Mucosa of stomach (tissue), 1 donor: ENCODE data around the gene YRDC.

ENCODE experiments used
- H3K27me3 ChIP-seq: one replicate; pipeline ENCODE4 v1.7.0; 2013; ENCODE audit warnings: mild to moderate bottlenecking, low read length; ENCODE audit not compliant: control insufficient read depth, insufficient read depth
- H3K36me3 ChIP-seq: one replicate; pipeline ENCODE4 v1.7.0; 2013; ENCODE audit warnings: low read length; ENCODE audit not compliant: control insufficient read depth, insufficient read depth
- H3K4me1 ChIP-seq: one replicate; pipeline ENCODE4 v1.7.0; 2013; ENCODE audit warnings: mild to moderate bottlenecking, low read length; ENCODE audit not compliant: control insufficient read depth, insufficient read depth
- H3K4me3 ChIP-seq: one replicate; pipeline ENCODE4 v1.7.0; 2013; ENCODE audit warnings: low read length
- H3K9ac ChIP-seq: one replicate; pipeline ENCODE4 v1.7.0; 2013; ENCODE audit warnings: mild to moderate bottlenecking, low read length, moderate library complexity
- H3K9me3 ChIP-seq: one replicate; pipeline ENCODE4 v1.7.0; 2013; ENCODE audit warnings: mild to moderate bottlenecking, low read length, moderate library complexity; ENCODE audit not compliant: control insufficient read depth
- donor health status: Pancreatic carcinoma.

Gene YRDC

GRCh38 chr1:37813529-37814145 is 5.6 kb upstream of the YRDC start:
- H3K4me3 ChIP-seq: no peak overlapping the region
- H3K27me3 ChIP-seq: no peaks in the 10 kb centered on the region
- H3K9ac ChIP-seq: no peak overlapping the region
- no peaks in the 10 kb centered on the region for H3K9me3 ChIP-seq
- H3K4me1 ChIP-seq: peaks cover 7% of the 10 kb centered on the region
- H3K36me3 ChIP-seq: peaks cover 7% of the 10 kb centered on the region

- Histone ChIP-seq H3K27me3 (no peaks in the 10 kb centered on the region), H3K4me3 (no peak overlapping the region), H3K9me3 (no peaks in the 10 kb centered on the region), H3K36me3 (peaks cover 9% of the 10 kb centered on the region), H3K4me1 (peaks cover 7% of the 10 kb centered on the region), H3K9ac (no peak overlapping the region)
These were observed 3.1 kb upstream of the YRDC start for GRCh38 chr1:37811027-37811655.

GRCh38 chr1:37809942-37810341 is 1.9 kb upstream of the YRDC start:
- H3K4me3 ChIP-seq: no peak overlapping the region
- peaks cover 7% of the 10 kb centered on the region for H3K4me1 ChIP-seq
- H3K36me3 ChIP-seq: peaks cover 11% of the 10 kb centered on the region
- H3K9me3 ChIP-seq: no peaks in the 10 kb centered on the region
- H3K27me3 ChIP-seq: no peaks in the 10 kb centered on the region
- H3K9ac ChIP-seq: no peak overlapping the region

- H3K36me3 ChIP-seq: peaks cover 18% of the 10 kb centered on the region
- H3K27me3 ChIP-seq: no peaks in the 10 kb centered on the region
- H3K9me3 ChIP-seq: no peaks in the 10 kb centered on the region
- peak overlapping the region; percentile 72 for H3K9ac ChIP-seq
- peak overlapping the region; percentile 44 for H3K4me3 ChIP-seq
- peaks cover 7% of the 10 kb centered on the region for H3K4me1 ChIP-seq
These were observed 636 bp upstream of the YRDC start for GRCh38 chr1:37808369-37809319.

GRCh38 chr1:37807220-37807554 is 821 bp downstream of the YRDC start:
- Histone ChIP-seq H3K27me3 (no peaks in the 10 kb centered on the region), H3K9me3 (no peaks in the 10 kb centered on the region), H3K4me3 (peak overlapping the region; percentile 80), H3K36me3 (peaks cover 22% of the 10 kb centered on the region), H3K9ac (peak overlapping the region; percentile 72), H3K4me1 (peaks cover 7% of the 10 kb centered on the region)

- Histone ChIP-seq H3K27me3 (no peaks in the 10 kb centered on the region), H3K9me3 (no peaks in the 10 kb centered on the region), H3K4me1 (no peaks in the 10 kb centered on the region), H3K36me3 (peaks cover 25% of the 10 kb centered on the region), H3K4me3 (no peak overlapping the region), H3K9ac (no peak overlapping the region)
These were observed 5.6 kb downstream of the YRDC start for GRCh38 chr1:37802439-37802838.

GRCh38 chr1:37797750-37798345 is 10.2 kb downstream of the YRDC start:
- Histone ChIP-seq H3K4me3 (no peak overlapping the region), H3K27me3 (peaks cover 5% of the 10 kb centered on the region), H3K9ac (no peak overlapping the region), H3K9me3 (no peaks in the 10 kb centered on the region), H3K4me1 (peaks cover 12% of the 10 kb centered on the region), H3K36me3 (peaks cover 7% of the 10 kb centered on the region)

GRCh38 chr1:37795340-37796125 is 12.5 kb downstream of the YRDC start:
- Histone ChIP-seq H3K27me3 (peaks cover 5% of the 10 kb centered on the region), H3K9ac (no peak overlapping the region), H3K9me3 (no peaks in the 10 kb centered on the region), H3K36me3 (no peaks in the 10 kb centered on the region), H3K4me1 (peaks cover 12% of the 10 kb centered on the region), H3K4me3 (no peak overlapping the region)

GRCh38 chr1:37794372-37795339 is 13.4 kb downstream of the YRDC start:
- peaks cover 5% of the 10 kb centered on the region for H3K27me3 ChIP-seq
- peaks cover 12% of the 10 kb centered on the region for H3K4me1 ChIP-seq
- no peak overlapping the region for H3K9ac ChIP-seq
- H3K36me3 ChIP-seq: no peaks in the 10 kb centered on the region
- no peak overlapping the region for H3K4me3 ChIP-seq
- H3K9me3 ChIP-seq: no peaks in the 10 kb centered on the region

- H3K4me3 ChIP-seq: no peak within 1 kb of the TSS
- no peak within 1 kb of the TSS for H3K9ac ChIP-seq
- H3K27me3 ChIP-seq: peaks cover 5% of the 10 kb centered on the region
- no peaks in the 10 kb centered on the region for H3K9me3 ChIP-seq
- no peaks in the 10 kb centered on the region for H3K36me3 ChIP-seq
- peaks cover 12% of the 10 kb centered on the region for H3K4me1 ChIP-seq
These were observed 14.1 kb downstream of the YRDC start, which contains the start of gene MANEAL for GRCh38 chr1:37793773-37794371. Gene MANEAL, plus strand, starts transcription at chr1:37793847. Its CDS starts 336 bp downstream, at chr1:37794183.
